ENCODE results near the gene PLD6. TPM values are rescaled to one million over a fixed set of nuclear protein-coding genes. Genes with fewer than 3 reads are reported as not detected.

PLD6 gene
- total RNA-seq, 1 donor from 2014 or later = 3.7 TPM

GRCh38 chr17:17215575-17215974 is 9.4 kb upstream of the PLD6 start:
- TF ChIP-seq CTCF (IDR thresholded peaks at IDR 0.05; ENCODE audit: insufficient read depth, low read length, severe bottlenecking) = no peak
- Histone ChIP-seq H3K36me3 (ENCODE audit: control insufficient read depth, insufficient read depth, low read length) (peaks cover 36% of the 10 kb centered on the region), H3K4me3 (ENCODE audit: low read depth, low read length) (no peak overlapping the region), H3K27me3 (ENCODE audit: control insufficient read depth, insufficient read depth, low read length) (no peaks in the 10 kb centered on the region)
- FAIRE-seq = no peak
- no peak for DNase-seq (ENCODE audit: low read depth)

DNA sequence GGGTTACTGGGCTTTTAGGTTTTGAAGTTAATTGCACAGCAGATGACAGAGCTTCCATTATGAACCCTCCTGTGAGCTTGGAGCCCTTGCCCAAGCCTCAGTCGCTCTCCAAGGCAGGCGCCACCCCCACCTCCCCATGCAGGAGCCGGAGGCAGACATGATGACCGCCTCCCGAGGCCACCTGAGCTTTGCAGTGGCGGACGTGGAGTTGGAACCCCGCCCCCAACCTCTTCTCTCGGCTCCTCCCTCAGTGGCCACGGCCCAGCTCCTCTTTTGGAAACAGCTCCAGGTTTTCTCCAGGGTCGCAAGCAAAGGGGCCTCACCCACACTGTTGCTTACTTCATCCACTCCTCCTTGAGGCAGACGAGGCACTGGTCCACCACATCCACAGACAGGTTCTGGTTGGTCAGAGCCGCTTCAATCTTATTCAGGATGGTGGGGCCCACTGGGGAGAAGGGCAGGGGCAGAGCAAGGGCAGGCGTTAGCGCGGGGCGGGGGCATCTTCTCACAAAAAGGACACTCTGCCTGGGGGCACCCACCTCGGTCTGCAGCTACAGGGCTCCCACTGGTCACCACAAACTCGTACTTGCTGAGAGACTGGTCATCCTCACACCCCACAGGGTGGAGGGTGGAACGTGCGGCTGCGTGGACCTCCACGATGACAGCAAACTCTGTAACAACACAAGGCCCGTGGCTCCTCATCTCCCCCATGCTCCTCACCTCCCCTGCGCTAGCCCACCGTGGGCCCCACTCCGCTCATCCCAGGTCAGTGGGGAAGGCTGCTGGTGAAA is 8.7 kb upstream of the PLD6 start:
- FAIRE-seq = no peak

GRCh38 chr17:17213775-17214174 is 7.6 kb upstream of the PLD6 start:
- TF ChIP-seq CTCF (IDR thresholded peaks at IDR 0.05; ENCODE audit: insufficient read depth, low read length, severe bottlenecking) = no peak
- no peaks in the 10 kb centered on the region for H3K27me3 ChIP-seq (ENCODE audit: control insufficient read depth, insufficient read depth, low read length)
- H3K36me3 ChIP-seq (ENCODE audit: control insufficient read depth, insufficient read depth, low read length) = peaks cover 25% of the 10 kb centered on the region
- no peak for DNase-seq (ENCODE audit: low read depth)
- H3K4me3 ChIP-seq (ENCODE audit: low read depth, low read length) = no peak overlapping the region
- FAIRE-seq = no peak

More for the DNA sequence above, 8.7 kb upstream of the PLD6 start:
- TF ChIP-seq CTCF (IDR thresholded peaks at IDR 0.05; ENCODE audit: insufficient read depth, low read length, severe bottlenecking) = no peak
- H3K4me3 ChIP-seq (ENCODE audit: low read depth, low read length) = no peak overlapping the region
- no peaks in the 10 kb centered on the region for H3K27me3 ChIP-seq (ENCODE audit: control insufficient read depth, insufficient read depth, low read length)
- peaks cover 31% of the 10 kb centered on the region for H3K36me3 ChIP-seq (ENCODE audit: control insufficient read depth, insufficient read depth, low read length)
- no peak for DNase-seq (ENCODE audit: low read depth)

DNA sequence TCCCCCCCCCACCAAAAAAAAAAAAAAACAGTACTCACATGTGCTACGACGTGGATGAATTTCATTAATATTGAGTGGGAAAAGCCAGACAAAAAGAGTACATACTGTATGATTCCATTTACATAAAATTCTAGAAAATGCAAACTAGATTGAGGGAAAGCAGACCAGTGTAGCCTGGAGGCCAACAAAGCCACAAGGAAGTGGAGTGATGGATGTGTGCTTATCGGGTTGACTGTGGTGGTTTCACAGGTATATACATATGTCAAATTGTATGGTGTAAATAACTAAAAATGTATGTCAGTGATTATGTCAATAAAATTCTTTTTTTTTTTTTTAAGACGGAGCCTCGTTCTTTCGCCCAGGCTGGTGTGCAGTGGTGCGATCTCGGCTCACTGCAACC is 1.9 kb upstream of the PLD6 start:
- no peak for TF ChIP-seq CTCF (IDR thresholded peaks at IDR 0.05; ENCODE audit: insufficient read depth, low read length, severe bottlenecking)
- FAIRE-seq (no peak), DNase-seq (ENCODE audit: low read depth) (no peak)
- no peaks in the 10 kb centered on the region for H3K27me3 ChIP-seq (ENCODE audit: control insufficient read depth, insufficient read depth, low read length)
- H3K36me3 ChIP-seq (ENCODE audit: control insufficient read depth, insufficient read depth, low read length) = no peaks in the 10 kb centered on the region
- no peak overlapping the region for H3K4me3 ChIP-seq (ENCODE audit: low read depth, low read length)

GRCh38 chr17:17206913-17207335 is 791 bp upstream of the PLD6 start:
- Histone ChIP-seq H3K4me3 (ENCODE audit: low read depth, low read length) (no peak overlapping the region), H3K27me3 (ENCODE audit: control insufficient read depth, insufficient read depth, low read length) (no peaks in the 10 kb centered on the region), H3K36me3 (ENCODE audit: control insufficient read depth, insufficient read depth, low read length) (no peaks in the 10 kb centered on the region)
- FAIRE-seq (no peak), DNase-seq (ENCODE audit: low read depth) (no peak)
- no peak for TF ChIP-seq CTCF (IDR thresholded peaks at IDR 0.05; ENCODE audit: insufficient read depth, low read length, severe bottlenecking)
